ENCODE measurements around the gene STAG1.

The STAG1 gene

DNA sequence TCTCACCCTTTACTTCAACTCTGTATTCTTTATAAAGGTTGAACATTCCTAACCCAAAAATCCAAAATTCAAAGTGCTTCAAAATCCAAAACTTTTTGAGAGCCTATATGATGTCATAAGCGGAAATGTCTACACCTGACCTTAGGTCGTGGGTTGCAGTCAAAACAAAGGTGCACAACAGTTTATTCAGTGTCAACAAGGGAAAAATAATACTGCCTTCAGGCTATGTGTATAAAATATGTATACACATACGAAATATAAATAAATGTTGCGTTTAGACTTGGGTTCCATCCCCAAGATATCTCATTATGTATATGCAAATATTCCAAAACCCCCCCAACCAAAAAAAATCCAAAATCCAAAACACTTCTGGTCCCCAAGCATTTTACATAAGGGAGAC lies 90.9 kb downstream of the STAG1 start:
- TF ChIP-seq, protein P1, sequence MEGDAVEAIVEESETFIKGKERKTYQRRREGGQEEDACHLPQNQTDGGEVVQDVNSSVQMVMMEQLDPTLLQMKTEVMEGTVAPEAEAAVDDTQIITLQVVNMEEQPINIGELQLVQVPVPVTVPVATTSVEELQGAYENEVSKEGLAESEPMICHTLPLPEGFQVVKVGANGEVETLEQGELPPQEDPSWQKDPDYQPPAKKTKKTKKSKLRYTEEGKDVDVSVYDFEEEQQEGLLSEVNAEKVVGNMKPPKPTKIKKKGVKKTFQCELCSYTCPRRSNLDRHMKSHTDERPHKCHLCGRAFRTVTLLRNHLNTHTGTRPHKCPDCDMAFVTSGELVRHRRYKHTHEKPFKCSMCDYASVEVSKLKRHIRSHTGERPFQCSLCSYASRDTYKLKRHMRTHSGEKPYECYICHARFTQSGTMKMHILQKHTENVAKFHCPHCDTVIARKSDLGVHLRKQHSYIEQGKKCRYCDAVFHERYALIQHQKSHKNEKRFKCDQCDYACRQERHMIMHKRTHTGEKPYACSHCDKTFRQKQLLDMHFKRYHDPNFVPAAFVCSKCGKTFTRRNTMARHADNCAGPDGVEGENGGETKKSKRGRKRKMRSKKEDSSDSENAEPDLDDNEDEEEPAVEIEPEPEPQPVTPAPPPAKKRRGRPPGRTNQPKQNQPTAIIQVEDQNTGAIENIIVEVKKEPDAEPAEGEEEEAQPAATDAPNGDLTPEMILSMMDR (IDR thresholded peaks at IDR 0.05; ENCODE audit: low read depth, low read length), result no peak
- H3K36me3 ChIP-seq, result no peaks in the 10 kb centered on the region
- no peak overlapping the region for H3K4me3 ChIP-seq (ENCODE audit: low read depth, low read length)
- no peaks in the 10 kb centered on the region for H3K9me3 ChIP-seq (ENCODE audit: severe bottlenecking)
- DNase-seq, result no peak
- no peak overlapping the region for H3K27ac ChIP-seq
- no peaks in the 10 kb centered on the region for H3K27me3 ChIP-seq (ENCODE audit: insufficient read depth, low read depth, severe bottlenecking)

- DNase-seq, result no peak
- Histone ChIP-seq H3K27ac (no peak overlapping the region), H3K36me3 (no peaks in the 10 kb centered on the region), H3K9me3 (ENCODE audit: severe bottlenecking) (peaks cover 4% of the 10 kb centered on the region), H3K27me3 (ENCODE audit: insufficient read depth, low read depth, severe bottlenecking) (no peaks in the 10 kb centered on the region), H3K4me3 (ENCODE audit: low read depth, low read length) (no peak overlapping the region)
- TF ChIP-seq, protein P1 (IDR thresholded peaks at IDR 0.05; ENCODE audit: low read depth, low read length), result no peak
Observed at GRCh38 chr3:136658946-136659682, 93.1 kb downstream of the STAG1 start.

DNA sequence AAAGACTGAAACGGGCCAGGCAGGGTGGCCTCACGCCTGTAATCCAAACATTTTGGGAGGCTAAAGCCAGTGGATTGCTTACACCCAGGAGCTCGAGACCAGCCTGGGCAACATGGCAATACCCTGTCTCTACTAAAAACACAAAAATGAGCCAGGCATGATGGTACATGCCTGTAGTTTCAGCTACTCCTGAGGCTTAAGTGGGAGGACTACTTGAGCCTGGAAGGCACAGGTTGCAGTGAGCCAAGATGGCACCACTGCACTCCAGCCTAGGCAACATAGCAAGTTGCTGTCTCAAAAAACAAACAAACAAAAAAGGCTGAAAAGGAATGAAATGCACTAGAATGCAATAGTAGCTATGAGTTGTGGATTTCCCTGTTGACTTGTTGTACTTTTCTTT lies 94.7 kb downstream of the STAG1 start:
- Histone ChIP-seq H3K36me3 (no peaks in the 10 kb centered on the region), H3K4me3 (ENCODE audit: low read depth, low read length) (no peak overlapping the region), H3K9me3 (ENCODE audit: severe bottlenecking) (peaks cover 12% of the 10 kb centered on the region), H3K27ac (no peak overlapping the region), H3K27me3 (ENCODE audit: insufficient read depth, low read depth, severe bottlenecking) (no peaks in the 10 kb centered on the region)
- TF ChIP-seq, protein P1 (IDR thresholded peaks at IDR 0.05; ENCODE audit: low read depth, low read length), result no peak
- DNase-seq, result no peak

DNA sequence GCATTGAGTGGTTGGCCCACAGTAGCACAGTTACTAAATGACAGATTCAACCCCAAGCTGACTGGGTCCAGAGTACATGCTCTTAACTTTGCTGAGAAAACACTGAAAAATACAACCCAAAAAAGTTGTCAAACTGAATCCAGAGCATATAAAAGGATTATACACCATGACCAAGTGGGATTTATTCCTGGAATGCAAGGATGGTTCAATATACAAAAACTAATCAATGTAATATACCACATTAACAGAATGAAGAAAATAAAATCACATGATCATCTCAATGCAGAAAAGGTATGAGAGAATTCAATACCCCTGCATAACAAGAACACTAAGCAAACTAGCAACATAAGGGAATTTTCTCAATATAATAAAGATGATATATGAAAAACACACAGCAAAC lies 98.5 kb downstream of the STAG1 start:
- no peak overlapping the region for H3K4me3 ChIP-seq (ENCODE audit: low read depth, low read length)
- H3K27me3 ChIP-seq (ENCODE audit: insufficient read depth, low read depth, severe bottlenecking), result no peaks in the 10 kb centered on the region
- H3K9me3 ChIP-seq (ENCODE audit: severe bottlenecking), result peaks cover 12% of the 10 kb centered on the region
- no peak for DNase-seq
- no peak overlapping the region for H3K27ac ChIP-seq
- no peaks in the 10 kb centered on the region for H3K36me3 ChIP-seq
- TF ChIP-seq, protein P1 (IDR thresholded peaks at IDR 0.05; ENCODE audit: low read depth, low read length), result no peak

- H3K4me3 ChIP-seq (ENCODE audit: low read depth, low read length), result no peak overlapping the region
- H3K27me3 ChIP-seq (ENCODE audit: insufficient read depth, low read depth, severe bottlenecking), result no peaks in the 10 kb centered on the region
- no peak for DNase-seq
- H3K27ac ChIP-seq, result no peak overlapping the region
- TF ChIP-seq, protein P1 (IDR thresholded peaks at IDR 0.05; ENCODE audit: low read depth, low read length), result no peak
- no peaks in the 10 kb centered on the region for H3K36me3 ChIP-seq
- peaks cover 12% of the 10 kb centered on the region for H3K9me3 ChIP-seq (ENCODE audit: severe bottlenecking)
Observed at GRCh38 chr3:136651581-136651980, 100.6 kb downstream of the STAG1 start.

DNA sequence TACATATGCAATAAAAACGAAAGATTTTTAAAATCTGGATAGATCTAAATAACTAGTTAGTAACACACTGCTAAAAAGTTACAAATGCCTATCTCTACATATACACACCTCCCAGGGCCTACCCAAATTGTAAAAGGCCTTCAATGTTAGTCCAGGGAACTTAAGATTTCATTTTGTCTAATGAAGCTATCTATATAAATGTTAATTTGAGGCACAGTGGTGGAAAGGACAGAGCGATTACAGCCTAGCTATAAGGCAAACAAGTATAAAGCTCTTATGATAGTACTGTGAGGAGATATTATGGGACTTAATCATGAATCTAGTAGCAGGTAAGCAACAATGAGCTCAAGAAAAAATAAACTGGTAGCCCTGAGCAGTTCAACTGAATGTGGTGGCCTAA lies 101.7 kb downstream of the STAG1 start:
- TF ChIP-seq, protein P1 (IDR thresholded peaks at IDR 0.05; ENCODE audit: low read depth, low read length), result no peak
- H3K9me3 ChIP-seq (ENCODE audit: severe bottlenecking), result peaks cover 12% of the 10 kb centered on the region
- no peak overlapping the region for H3K27ac ChIP-seq
- H3K4me3 ChIP-seq (ENCODE audit: low read depth, low read length), result no peak overlapping the region
- no peaks in the 10 kb centered on the region for H3K27me3 ChIP-seq (ENCODE audit: insufficient read depth, low read depth, severe bottlenecking)
- H3K36me3 ChIP-seq, result no peaks in the 10 kb centered on the region
- DNase-seq, result no peak
